GM19395 (cell line): ENCODE data around the gene MAP1LC3B2.
"Not testable (repeated sequence)": the region's sequence is repeated elsewhere in the genome, so short reads cannot be mapped to it uniquely, and the experiment has no call there.

ENCODE experiments used
- ATAC-seq: cut with Tn5 transposase; IDR thresholded peaks from one replicate; pipeline ENCODE4 v1.9.1; 2021; ENCODE audit warnings: mild to moderate bottlenecking, moderate library complexity; ENCODE audit not compliant: unreplicated experiment

MAP1LC3B2 gene

GRCh38 chr12:116556964-116557698, 2.0 kb upstream of the MAP1LC3B2 start:
- ATAC-seq = no peak

GRCh38 chr12:116558280-116559161, 660 bp upstream of the MAP1LC3B2 start:
- no peak for ATAC-seq

- ATAC-seq = no peak
These were observed 2.1 kb downstream of the MAP1LC3B2 start for GRCh38 chr12:116561181-116561821.

- ATAC-seq = no peak
These were observed 2.9 kb downstream of the MAP1LC3B2 start for GRCh38 chr12:116562090-116562489.

- no peak for ATAC-seq
These were observed 4.1 kb downstream of the MAP1LC3B2 start for GRCh38 chr12:116563262-116563661.

GRCh38 chr12:116564080-116564479, 4.9 kb downstream of the MAP1LC3B2 start:
- ATAC-seq = no peak

GRCh38 chr12:116565221-116565620, 6.0 kb downstream of the MAP1LC3B2 start:
- ATAC-seq = not testable (repeated sequence)

- no peak for ATAC-seq
These were observed 6.8 kb downstream of the MAP1LC3B2 start for GRCh38 chr12:116565963-116566362.

GRCh38 chr12:116568203-116568602, 9.0 kb downstream of the MAP1LC3B2 start:
- ATAC-seq = no peak

- no peak for ATAC-seq
These were observed 11.9 kb downstream of the MAP1LC3B2 start for GRCh38 chr12:116571089-116571488.

GRCh38 chr12:116573776-116574175, 14.6 kb downstream of the MAP1LC3B2 start:
- no peak for ATAC-seq

GRCh38 chr12:116575754-116576153, 16.6 kb downstream of the MAP1LC3B2 start:
- ATAC-seq = not testable (repeated sequence)

- ATAC-seq = no peak
These were observed 18.0 kb downstream of the MAP1LC3B2 start for GRCh38 chr12:116577154-116577561.

- no peak for ATAC-seq
These were observed 18.9 kb downstream of the MAP1LC3B2 start for GRCh38 chr12:116578051-116578450.

- no peak for ATAC-seq
These were observed 23.4 kb downstream of the MAP1LC3B2 start for GRCh38 chr12:116582610-116583009.

GRCh38 chr12:116583129-116583694, 24.0 kb downstream of the MAP1LC3B2 start:
- ATAC-seq = no peak

GRCh38 chr12:116587270-116587669, 28.1 kb downstream of the MAP1LC3B2 start:
- ATAC-seq = no peak

GRCh38 chr12:116588390-116589028, 29.3 kb downstream of the MAP1LC3B2 start:
- ATAC-seq = no peak

GRCh38 chr12:116589581-116589980, 30.4 kb downstream of the MAP1LC3B2 start:
- no peak for ATAC-seq

- ATAC-seq = no peak
These were observed 31.4 kb downstream of the MAP1LC3B2 start for GRCh38 chr12:116590561-116590960.
